ENCODE data around the gene PRDM11. TPM values are rescaled to one million over a fixed set of nuclear protein-coding genes. Genes with fewer than 3 reads are reported as not detected.

PRDM11 gene
- total RNA-seq, 1 experiment from 2014 or later: 10.7 TPM

DNA sequence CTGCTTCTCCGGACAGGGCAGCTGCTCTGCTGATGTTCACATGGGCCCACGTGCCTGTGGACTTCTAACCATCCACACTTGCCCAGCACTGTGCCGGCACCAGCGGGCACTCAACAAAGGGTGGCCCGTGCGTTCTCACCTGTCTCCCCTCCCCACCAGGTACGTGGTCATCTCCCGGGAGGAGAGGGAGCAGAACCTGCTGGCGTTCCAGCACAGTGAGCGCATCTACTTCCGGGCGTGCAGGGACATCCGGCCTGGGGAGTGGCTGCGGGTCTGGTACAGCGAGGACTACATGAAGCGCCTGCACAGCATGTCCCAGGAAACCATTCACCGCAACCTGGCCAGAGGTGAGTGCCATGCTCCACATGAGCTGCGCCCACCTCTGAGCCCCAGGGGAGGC lies 73.0 kb downstream of the PRDM11 start:
- no peak for TF ChIP-seq EZH2 (IDR thresholded peaks at IDR 0.05; ENCODE audit: low read depth)
- TF ChIP-seq, protein P1, sequence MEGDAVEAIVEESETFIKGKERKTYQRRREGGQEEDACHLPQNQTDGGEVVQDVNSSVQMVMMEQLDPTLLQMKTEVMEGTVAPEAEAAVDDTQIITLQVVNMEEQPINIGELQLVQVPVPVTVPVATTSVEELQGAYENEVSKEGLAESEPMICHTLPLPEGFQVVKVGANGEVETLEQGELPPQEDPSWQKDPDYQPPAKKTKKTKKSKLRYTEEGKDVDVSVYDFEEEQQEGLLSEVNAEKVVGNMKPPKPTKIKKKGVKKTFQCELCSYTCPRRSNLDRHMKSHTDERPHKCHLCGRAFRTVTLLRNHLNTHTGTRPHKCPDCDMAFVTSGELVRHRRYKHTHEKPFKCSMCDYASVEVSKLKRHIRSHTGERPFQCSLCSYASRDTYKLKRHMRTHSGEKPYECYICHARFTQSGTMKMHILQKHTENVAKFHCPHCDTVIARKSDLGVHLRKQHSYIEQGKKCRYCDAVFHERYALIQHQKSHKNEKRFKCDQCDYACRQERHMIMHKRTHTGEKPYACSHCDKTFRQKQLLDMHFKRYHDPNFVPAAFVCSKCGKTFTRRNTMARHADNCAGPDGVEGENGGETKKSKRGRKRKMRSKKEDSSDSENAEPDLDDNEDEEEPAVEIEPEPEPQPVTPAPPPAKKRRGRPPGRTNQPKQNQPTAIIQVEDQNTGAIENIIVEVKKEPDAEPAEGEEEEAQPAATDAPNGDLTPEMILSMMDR (conservative IDR thresholded peaks at IDR 0.05): no peak
- BruUV-seq (replicated peaks): no TSS peak

DNA sequence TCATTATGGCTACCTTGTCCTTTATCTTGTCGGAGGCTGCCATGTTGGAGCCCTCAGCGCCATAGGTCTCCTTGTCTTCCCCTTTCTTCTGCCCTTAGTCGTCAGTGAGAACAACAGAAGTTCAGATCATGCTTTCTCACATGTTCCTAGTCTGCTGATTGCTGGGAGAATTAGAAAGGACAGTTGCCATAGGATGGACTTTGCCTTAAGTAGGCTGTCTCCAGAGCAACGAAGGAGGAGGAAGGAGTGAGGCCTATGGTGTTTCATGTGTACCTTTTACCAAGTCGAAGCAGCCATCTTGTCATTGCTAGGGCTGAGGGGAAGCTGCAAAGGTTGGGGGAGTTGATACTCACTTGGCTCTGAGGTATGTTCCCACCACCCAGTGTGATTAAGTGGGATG lies 77.1 kb downstream of the PRDM11 start:
- no peaks in the 10 kb centered on the region for H3K9me2 ChIP-seq (ENCODE audit: insufficient read depth)
- H2AFZ ChIP-seq: no peak overlapping the region
- peaks cover 72% of the 10 kb centered on the region for H3K27me3 ChIP-seq (ENCODE audit: insufficient read depth, low read depth)
- no peaks in the 10 kb centered on the region for H3K36me3 ChIP-seq (ENCODE audit: low read depth)
- BruUV-seq (replicated peaks): no TSS peak
- H3K79me2 ChIP-seq (ENCODE audit: low read depth): no peaks in the 10 kb centered on the region
- H3K27ac ChIP-seq: no peak overlapping the region
- intact Hi-C loops (cut with micrococcal nuclease; ENCODE audit: unreplicated experiment): no loop called here
- no peaks in the 10 kb centered on the region for H3F3A ChIP-seq (ENCODE audit: insufficient read depth, low read depth)
- ChIA-PET CTCF (no interaction called here), POLR2A (ENCODE audit: unreplicated experiment) (no interaction called here)
- no peaks in the 10 kb centered on the region for H4K20me1 ChIP-seq (ENCODE audit: insufficient read depth)
- H3K4me1 ChIP-seq (replicated peaks; ENCODE audit: insufficient read depth): no peaks in the 10 kb centered on the region
- no peaks in the 10 kb centered on the region for H3K9me3 ChIP-seq (ENCODE audit: insufficient read depth, low read depth)
- H3K4me3 ChIP-seq: no peak overlapping the region
- no peak overlapping the region for H3K4me2 ChIP-seq
- no peak for TF ChIP-seq EZH2 (IDR thresholded peaks at IDR 0.05; ENCODE audit: low read depth)
- TF ChIP-seq, protein P1 (conservative IDR thresholded peaks at IDR 0.05): no peak
- no peak for DNase-seq

More for the DNA sequence above, 73.0 kb downstream of the PRDM11 start:
- H3K4me1 ChIP-seq (replicated peaks; ENCODE audit: insufficient read depth): no peaks in the 10 kb centered on the region
- no peaks in the 10 kb centered on the region for H3K9me2 ChIP-seq (ENCODE audit: insufficient read depth)
- no peak overlapping the region for H2AFZ ChIP-seq
- ChIA-PET CTCF (no interaction called here), POLR2A (ENCODE audit: unreplicated experiment) (no interaction called here)
- no peak for DNase-seq
- no peaks in the 10 kb centered on the region for H4K20me1 ChIP-seq (ENCODE audit: insufficient read depth)
- H3K27me3 ChIP-seq (ENCODE audit: insufficient read depth, low read depth): peaks cover 60% of the 10 kb centered on the region
- no peaks in the 10 kb centered on the region for H3K9me3 ChIP-seq (ENCODE audit: insufficient read depth, low read depth)
- no peaks in the 10 kb centered on the region for H3F3A ChIP-seq (ENCODE audit: insufficient read depth, low read depth)
- no peak overlapping the region for H3K27ac ChIP-seq
- no peaks in the 10 kb centered on the region for H3K36me3 ChIP-seq (ENCODE audit: low read depth)
- H3K4me2 ChIP-seq: no peak overlapping the region
- no peaks in the 10 kb centered on the region for H3K79me2 ChIP-seq (ENCODE audit: low read depth)
- no peak overlapping the region for H3K4me3 ChIP-seq
- intact Hi-C loops (cut with micrococcal nuclease; ENCODE audit: unreplicated experiment): no loop called here

DNA sequence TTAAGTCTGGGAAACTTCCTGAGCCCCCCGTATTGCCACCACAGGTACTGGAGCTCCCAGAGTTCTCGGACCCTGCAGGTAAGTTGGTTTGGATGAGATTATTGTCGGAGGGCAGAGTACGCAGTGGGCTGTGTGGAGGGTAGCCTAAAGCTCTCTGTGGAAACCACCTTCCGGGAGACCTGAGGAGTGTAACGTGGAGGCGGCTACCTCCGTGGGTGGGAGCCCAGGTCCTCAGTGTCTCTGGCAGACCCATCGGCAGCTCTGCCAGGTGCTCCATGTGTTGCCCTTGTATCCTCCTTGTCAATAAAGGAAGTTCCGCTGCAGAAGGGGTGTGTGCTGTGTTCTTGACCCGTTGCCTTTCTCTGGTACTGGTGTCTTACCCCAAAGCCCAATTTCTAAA lies 78.3 kb downstream of the PRDM11 start:
- no peaks in the 10 kb centered on the region for H4K20me1 ChIP-seq (ENCODE audit: insufficient read depth)
- no TSS peak for BruUV-seq (replicated peaks)
- CTCF ChIA-PET: no interaction called here

More for the DNA sequence above, 78.3 kb downstream of the PRDM11 start:
- no peaks in the 10 kb centered on the region for H3K79me2 ChIP-seq (ENCODE audit: low read depth)
- DNase-seq: no peak
- TF ChIP-seq, protein P1 (conservative IDR thresholded peaks at IDR 0.05): no peak
- no peak for TF ChIP-seq EZH2 (IDR thresholded peaks at IDR 0.05; ENCODE audit: low read depth)
- H3K9me3 ChIP-seq (ENCODE audit: insufficient read depth, low read depth): no peaks in the 10 kb centered on the region
- no peaks in the 10 kb centered on the region for H3K36me3 ChIP-seq (ENCODE audit: low read depth)
- H2AFZ ChIP-seq: no peak overlapping the region
- intact Hi-C loops (cut with micrococcal nuclease; ENCODE audit: unreplicated experiment): no loop called here
- no peaks in the 10 kb centered on the region for H3K4me1 ChIP-seq (replicated peaks; ENCODE audit: insufficient read depth)
- POLR2A ChIA-PET (ENCODE audit: unreplicated experiment): no interaction called here
- H3K27me3 ChIP-seq (ENCODE audit: insufficient read depth, low read depth): peaks cover 80% of the 10 kb centered on the region
- H3K4me3 ChIP-seq: no peak overlapping the region
- no peaks in the 10 kb centered on the region for H3F3A ChIP-seq (ENCODE audit: insufficient read depth, low read depth)
- no peak overlapping the region for H3K27ac ChIP-seq
- no peak overlapping the region for H3K4me2 ChIP-seq
- no peaks in the 10 kb centered on the region for H3K9me2 ChIP-seq (ENCODE audit: insufficient read depth)

Measured in PC-9 (cell line).